Prostate gland (tissue), 2 donors: ENCODE results near the gene NPTN.

Source experiments
- POLR2A ChIP-seq: fragments of 450-650 bp; IDR thresholded peaks from one replicate; pipeline ENCODE4 v1.6.1; 2016; ENCODE audit warnings: antibody characterized with exemption, mild to moderate bottlenecking
- POLR2AphosphoS5 ChIP-seq: sonication (generic); formaldehyde crosslinking; IDR thresholded peaks from one replicate; pipeline ENCODE4 v1.6.1; 2017; ENCODE audit warnings: antibody characterized with exemption
- TF ChIP-seq, protein P1 (sequence below), 4 experiments: fragments of 200-600 bp in 2 of 4; fragments of 450-650 bp in 2 of 4; sonication (generic) in 2 of 4; IDR thresholded peaks; 1 replicate in 3 of 4; 2 replicates in 1 of 4; pipeline ENCODE4 v1.5.1; 2016 to 2019; ENCODE audit warnings: antibody characterized with exemption in 4 of 4, mild to moderate bottlenecking in 2 of 4, moderate library complexity in 2 of 4

GRCh38 chr15:73541479-73541878 lies 91.7 kb downstream of the NPTN start:
- TF ChIP-seq, protein P1, sequence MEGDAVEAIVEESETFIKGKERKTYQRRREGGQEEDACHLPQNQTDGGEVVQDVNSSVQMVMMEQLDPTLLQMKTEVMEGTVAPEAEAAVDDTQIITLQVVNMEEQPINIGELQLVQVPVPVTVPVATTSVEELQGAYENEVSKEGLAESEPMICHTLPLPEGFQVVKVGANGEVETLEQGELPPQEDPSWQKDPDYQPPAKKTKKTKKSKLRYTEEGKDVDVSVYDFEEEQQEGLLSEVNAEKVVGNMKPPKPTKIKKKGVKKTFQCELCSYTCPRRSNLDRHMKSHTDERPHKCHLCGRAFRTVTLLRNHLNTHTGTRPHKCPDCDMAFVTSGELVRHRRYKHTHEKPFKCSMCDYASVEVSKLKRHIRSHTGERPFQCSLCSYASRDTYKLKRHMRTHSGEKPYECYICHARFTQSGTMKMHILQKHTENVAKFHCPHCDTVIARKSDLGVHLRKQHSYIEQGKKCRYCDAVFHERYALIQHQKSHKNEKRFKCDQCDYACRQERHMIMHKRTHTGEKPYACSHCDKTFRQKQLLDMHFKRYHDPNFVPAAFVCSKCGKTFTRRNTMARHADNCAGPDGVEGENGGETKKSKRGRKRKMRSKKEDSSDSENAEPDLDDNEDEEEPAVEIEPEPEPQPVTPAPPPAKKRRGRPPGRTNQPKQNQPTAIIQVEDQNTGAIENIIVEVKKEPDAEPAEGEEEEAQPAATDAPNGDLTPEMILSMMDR (IDR thresholded peaks at IDR 0.05), result no peak
- TF ChIP-seq POLR2A (no peak), POLR2AphosphoS5 (no peak)
